IMR-90 (cell line): ENCODE data around the gene TGFB2. TPM values are rescaled to one million over a fixed set of nuclear protein-coding genes. Genes with fewer than 3 reads are reported as not detected.

Source experiments
- ATAC-seq: fragments of 200-7000 bp; cut with Tn5 transposase; 2 replicates; pipeline ENCODE4 v1.9.1; 2020; ENCODE audit warnings: low read depth, mild to moderate bottlenecking, moderate library complexity
- BruUV-seq: library from RNA; stranded (reverse); fragments of 400-500 nt; replicated peaks from 2 replicates; lab custom pipeline; 2021; lab: Mats Ljungman, UMichigan
- CTCF ChIA-PET: fragments of 300-600 bp; formaldehyde crosslinking; extraction: SDS; loops from one replicate; lab custom pipeline; 2021; ENCODE audit warnings: antibody characterized with exemption; lab: Yijun Ruan, JAX
- POLR2A ChIA-PET: fragments of 300-600 bp; sonication (Branson Sonifier 250); formaldehyde crosslinking; loops from one replicate; lab custom pipeline; 2022; ENCODE audit warnings: antibody characterized with exemption; ENCODE audit not compliant: unreplicated experiment; lab: Charles Lee
- DNase-seq: peaks from one replicate; pipeline ENCODE4 v3.0.0; 2013
- H2AFZ ChIP-seq: replicated peaks from 2 replicates; pipeline ENCODE3; 2013; ENCODE audit warnings: low read length, mild to moderate bottlenecking; ENCODE audit not compliant: poor library complexity
- H2AK5ac ChIP-seq: 2 replicates; pipeline ENCODE4 v1.6.1; 2013; ENCODE audit warnings: low read depth, low read length, inconsistent platforms
- H2AK9ac ChIP-seq: replicated peaks from 2 replicates; pipeline ENCODE3; 2013; ENCODE audit warnings: mild to moderate bottlenecking, low read depth, low read length, moderate library complexity; ENCODE audit not compliant: poor library complexity
- H2BK120ac ChIP-seq: 2 replicates; pipeline ENCODE4 v1.6.1; 2013; ENCODE audit warnings: low read depth, low read length, inconsistent platforms
- H2BK15ac ChIP-seq: 3 replicates; pipeline ENCODE4 v1.6.1; 2013; ENCODE audit warnings: low read depth, low read length, inconsistent platforms
- H2BK20ac ChIP-seq: 2 replicates; pipeline ENCODE4 v1.6.1; 2013; ENCODE audit warnings: low read depth, mild to moderate bottlenecking, inconsistent platforms, low read length, moderate library complexity
- H2BK5ac ChIP-seq: 2 replicates; pipeline ENCODE4 v1.6.1; 2013; ENCODE audit warnings: mild to moderate bottlenecking, low read depth, low read length, inconsistent platforms; ENCODE audit not compliant: poor library complexity, severe bottlenecking
- H3K14ac ChIP-seq: replicated peaks from 2 replicates; pipeline ENCODE4 v1.6.1; 2013; ENCODE audit warnings: low read depth, low read length, inconsistent platforms
- H3K18ac ChIP-seq: 2 replicates; pipeline ENCODE4 v1.6.1; 2013; ENCODE audit warnings: low read depth, low read length, control low read depth
- H3K23ac ChIP-seq: 2 replicates; pipeline ENCODE4 v1.6.1; 2013; ENCODE audit warnings: low read depth, low read length, inconsistent platforms
- H3K27ac ChIP-seq: 2 replicates; pipeline ENCODE4 v1.5.1; 2013; ENCODE audit warnings: mild to moderate bottlenecking, control low read depth, low read length; ENCODE audit not compliant: insufficient read depth
- H3K27me3 ChIP-seq: 2 replicates; pipeline ENCODE4 v1.6.1; 2013; ENCODE audit warnings: low read length; ENCODE audit not compliant: control insufficient read depth, insufficient read depth
- H3K36me3 ChIP-seq: 2 replicates; pipeline ENCODE4 v1.6.1; 2013; ENCODE audit warnings: low read length, mixed read lengths; ENCODE audit not compliant: control insufficient read depth, insufficient read depth
- H3K4ac ChIP-seq: 2 replicates; pipeline ENCODE4 v1.6.1; 2013; ENCODE audit warnings: low read depth, low read length, inconsistent platforms
- H3K4me1 ChIP-seq: 2 replicates; pipeline ENCODE4 v1.6.1; 2013; ENCODE audit warnings: low read length, mixed read lengths; ENCODE audit not compliant: control insufficient read depth, insufficient read depth
- H3K4me2 ChIP-seq: 2 replicates; pipeline ENCODE4 v1.6.1; 2013; ENCODE audit warnings: low read depth, mild to moderate bottlenecking, control low read depth, low read length, moderate library complexity
- H3K4me3 ChIP-seq: 2 replicates; pipeline ENCODE4 v1.5.1; 2013; ENCODE audit warnings: low read depth, mild to moderate bottlenecking, control low read depth, low read length, moderate library complexity; ENCODE audit not compliant: insufficient read depth
- H3K56ac ChIP-seq: 2 replicates; pipeline ENCODE4 v1.6.1; 2013; ENCODE audit warnings: low read length, inconsistent platforms; ENCODE audit not compliant: insufficient read depth; ENCODE audit errors: extremely low read depth
- H3K79me1 ChIP-seq, 2 experiments: 2 replicates each; pipeline ENCODE4 v1.6.1; 2013; ENCODE audit warnings: low read length in 2 of 2, inconsistent platforms in 1 of 2, low read depth in 1 of 2
- H3K9ac ChIP-seq: 2 replicates; pipeline ENCODE4 v1.6.1; 2013; ENCODE audit warnings: low read depth, low read length, control low read depth
- H3K9me1 ChIP-seq: 2 replicates; pipeline ENCODE4 v1.6.1; 2013; ENCODE audit warnings: low read length, inconsistent platforms; ENCODE audit not compliant: insufficient read depth
- H3K9me3 ChIP-seq: 2 replicates; pipeline ENCODE4 v1.6.1; 2013; ENCODE audit warnings: low read length; ENCODE audit not compliant: control insufficient read depth, insufficient read depth
- H4K20me1 ChIP-seq: 2 replicates; pipeline ENCODE4 v1.6.1; 2013; ENCODE audit warnings: low read length, inconsistent platforms; ENCODE audit not compliant: insufficient read depth
- H4K5ac ChIP-seq: 2 replicates; pipeline ENCODE4 v1.6.1; 2013; ENCODE audit warnings: mild to moderate bottlenecking, low read depth, low read length, control low read depth
- H4K8ac ChIP-seq, 2 experiments: 2 replicates each; pipeline ENCODE4 v1.6.1; 2013; ENCODE audit warnings: low read depth in 2 of 2, low read length in 2 of 2, control low read depth in 1 of 2, inconsistent platforms in 1 of 2
- H4K91ac ChIP-seq: 2 replicates; pipeline ENCODE4 v1.6.1; 2013; ENCODE audit warnings: low read depth, low read length, inconsistent platforms; ENCODE audit not compliant: insufficient read depth
- CEBPB ChIP-seq: IDR thresholded peaks from 2 replicates; pipeline ENCODE4 v1.6.1; 2012; ENCODE audit warnings: low read depth, low read length, improper control_type of control experiment
- CTCF ChIP-seq: conservative IDR thresholded peaks from 2 replicates; pipeline ENCODE4 v1.5.1; 2012; ENCODE audit warnings: mild to moderate bottlenecking, low read depth, low read length, improper control_type of control experiment
- MAZ ChIP-seq: IDR thresholded peaks from 2 replicates; pipeline ENCODE4 v1.6.1; 2012; ENCODE audit warnings: low read depth, mild to moderate bottlenecking, low read length, improper control_type of control experiment, moderate library complexity, borderline replicate concordance
- MXI1 ChIP-seq: IDR thresholded peaks from 2 replicates; pipeline ENCODE4 v1.6.1; 2012; ENCODE audit warnings: low read depth, mild to moderate bottlenecking, low read length, moderate library complexity, borderline replicate concordance
- POLR2A ChIP-seq: IDR thresholded peaks from 2 replicates; pipeline ENCODE4 v1.6.1; 2012; ENCODE audit warnings: mild to moderate bottlenecking, low read depth, low read length
- RAD21 ChIP-seq: IDR thresholded peaks from 2 replicates; pipeline ENCODE4 v1.6.1; 2012; ENCODE audit warnings: low read length, improper control_type of control experiment
- RCOR1 ChIP-seq: IDR thresholded peaks from 2 replicates; pipeline ENCODE4 v1.6.1; 2012; ENCODE audit warnings: mild to moderate bottlenecking, low read length, improper control_type of control experiment; ENCODE audit not compliant: insufficient replicate concordance
- RFX5 ChIP-seq: IDR thresholded peaks from 2 replicates; pipeline ENCODE4 v1.8.0; 2012; ENCODE audit warnings: low read depth, mild to moderate bottlenecking, low read length, moderate library complexity
- SMC3 ChIP-seq: fragments of 150-350 bp; IDR thresholded peaks from 2 replicates; pipeline ENCODE4 v1.6.1; 2016; ENCODE audit warnings: low read depth, mild to moderate bottlenecking, antibody characterized with exemption, low read length, moderate library complexity
- WGBS, 2 experiments: methylation state at CpG; one replicate each; pipeline versions ENCODE4 v1.1.5 to v1.1.7; 2013; ENCODE audit warnings: missing lambda C conversion rate in 2 of 2; ENCODE audit not compliant: insufficient read length in 1 of 2; ENCODE audit errors: extremely low coverage in 2 of 2; 5-methylcytosine and 5-hydroxymethylcytosine counted together
- dilution Hi-C: fragments of 300-500 bp; cut with HindIII; formaldehyde crosslinking; loops from one replicate; pipeline ENCODE4 v1.14.3; 2018; ENCODE audit warnings: low sequenced_read_pairs; ENCODE audit not compliant: unreplicated experiment
- in situ Hi-C: fragments of 300-500 bp; cut with MboI; formaldehyde crosslinking; loops from 3 replicates; pipeline ENCODE4 v1.14.3; 2019; ENCODE audit warnings: low sequenced_read_pairs, inconsistent platforms, mixed read lengths
- intact Hi-C: fragments of 100-400 bp; cut with micrococcal nuclease; formaldehyde crosslinking; loops from 2 replicates; pipeline ENCODE4 v1.10.0; 2022
- polyA plus RNA-seq, 3 experiments: library from polyadenylated mRNA; depleted of rRNA; stranded (reverse); fragments of >200 nt; gene quantifications; 2 replicates each; pipeline ENCODE4 v1.2.3, GENCODE V29; 2012; ENCODE audit warnings: low replicate concordance in 1 of 3
- total RNA-seq: library from RNA; depleted of rRNA; stranded (reverse); fragments of >200 nt; gene quantifications from 2 replicates; pipeline ENCODE4 v1.2.3, GENCODE V29; 2012

The TGFB2 gene
- total and polyA plus RNA-seq, 2 of the 4 experiments (the other 2 are of a cell fraction) = 3.7 to 3.8 TPM

- H2AFZ ChIP-seq = peak overlapping the region; percentile 55
- WGBS, 2 experiments = 63% methylated on average over 3 of the region's 5 CpGs; no CpG with 5 or more reads in 1 of the 2 experiments
- peaks cover 6% of the 10 kb centered on the region for H3K4me1 ChIP-seq
- ATAC-seq (no peak), DNase-seq (no peak)
- dilution Hi-C loops = no loop called here
- 0 out of 2 replicates have a peak overlapping the region, but pooled peaks have one; percentile 36 for H2AK5ac ChIP-seq
- peak overlapping the region; percentile 59; the same call in 1 of the 2 replicates for H3K9ac ChIP-seq
- no peak overlapping the region for H4K5ac ChIP-seq
- no peaks in the 10 kb centered on the region; the same call in 1 of the 2 replicates for H3K36me3 ChIP-seq
- in situ Hi-C loops = loop anchor here (5.0 to 10.0 kb wide), 3 partner anchors 718 to 1035 kb away; partner anchors contain the start of gene LYPLAL1
- no TSS peak for BruUV-seq
- peak overlapping the region; percentile 82; the same call in 1 of the 2 replicates for H3K18ac ChIP-seq
- H3K4me3 ChIP-seq = peak overlapping the region; percentile 28; the same call in 1 of the 2 replicates
- H2BK20ac ChIP-seq = peak overlapping the region; percentile 43; the same call in 1 of the 2 replicates
- no peak overlapping the region for H3K56ac ChIP-seq
- H3K27me3 ChIP-seq = no peaks in the 10 kb centered on the region
- 0 out of 2 replicates have a peak overlapping the region, but pooled peaks have one; percentile 59 for H3K14ac ChIP-seq
- peak overlapping the region; percentile 93 for H3K4ac ChIP-seq
- peak overlapping the region; percentile 46 for H2BK5ac ChIP-seq
- peak overlapping the region; percentile 1 to 53; a peak in 1 of 4 replicates for H4K8ac ChIP-seq
- intact Hi-C loops = loop anchor here (2.0 to 10.0 kb wide), 7 partner anchors 131 to 1218 kb away; partner anchors contain the start of gene LYPLAL1
- TF ChIP-seq RFX5 = no peak
- TF ChIP-seq RAD21 = no peak
- TF ChIP-seq RCOR1 = no peak
- TF ChIP-seq MXI1 = no peak
- TF ChIP-seq SMC3 = no peak
- no peak for TF ChIP-seq MAZ
- no peak for TF ChIP-seq CEBPB
- no peak for TF ChIP-seq CTCF
- no peak for TF ChIP-seq POLR2A
- CTCF ChIA-PET = no interaction called here
- no peak overlapping the region for H2BK15ac ChIP-seq
- no peak overlapping the region for H2AK9ac ChIP-seq
- H3K79me1 ChIP-seq = peaks cover 13 to 25% of the 10 kb centered on the region in 2 experiments
- H4K20me1 ChIP-seq = no peaks in the 10 kb centered on the region
- H3K23ac ChIP-seq = peak overlapping the region; percentile 11; the same call in 1 of the 2 replicates
- H3K9me3 ChIP-seq = no peaks in the 10 kb centered on the region
- peak overlapping the region; percentile 77 for H2BK120ac ChIP-seq
- peaks cover 7% of the 10 kb centered on the region; the same call in 1 of the 2 replicates for H3K9me1 ChIP-seq
- H3K27ac ChIP-seq = peak overlapping the region; percentile 28; the same call in 1 of the 2 replicates
- POLR2A ChIA-PET = interaction anchor here (0.8 kb wide), 1 partner anchor 127 kb away, joined by 4 read pairs; no protein-coding TSS in a partner anchor
- peak overlapping the region; percentile 94 for H3K4me2 ChIP-seq
- H4K91ac ChIP-seq = peak overlapping the region; percentile 51; the same call in 1 of the 2 replicates
Measured at GRCh38 chr1:218349348-218350034, 4.4 kb downstream of the TGFB2 start.
